ENCODE measurements around the gene HS3ST2.

Gene HS3ST2

DNA sequence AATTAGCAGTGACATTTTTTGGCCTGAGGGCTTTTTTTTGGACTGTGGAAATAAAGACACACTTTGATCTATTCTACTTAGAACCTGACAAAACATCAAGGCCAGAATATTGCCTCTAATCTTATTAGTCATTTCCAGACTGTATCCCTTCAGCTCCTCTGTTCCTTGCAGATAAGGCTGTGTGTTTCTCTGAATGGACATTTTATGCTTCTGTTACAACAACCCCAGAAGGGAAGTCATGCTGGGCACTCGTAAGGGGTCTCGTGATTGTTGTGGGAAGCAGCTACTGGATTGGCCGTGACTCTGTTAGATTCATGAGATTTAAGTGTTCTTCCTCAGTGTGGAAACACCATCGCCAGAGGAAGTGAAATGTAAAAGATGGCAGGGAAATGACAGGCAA lies 31.6 kb upstream of the HS3ST2 start:
- TF ChIP-seq, protein P1, sequence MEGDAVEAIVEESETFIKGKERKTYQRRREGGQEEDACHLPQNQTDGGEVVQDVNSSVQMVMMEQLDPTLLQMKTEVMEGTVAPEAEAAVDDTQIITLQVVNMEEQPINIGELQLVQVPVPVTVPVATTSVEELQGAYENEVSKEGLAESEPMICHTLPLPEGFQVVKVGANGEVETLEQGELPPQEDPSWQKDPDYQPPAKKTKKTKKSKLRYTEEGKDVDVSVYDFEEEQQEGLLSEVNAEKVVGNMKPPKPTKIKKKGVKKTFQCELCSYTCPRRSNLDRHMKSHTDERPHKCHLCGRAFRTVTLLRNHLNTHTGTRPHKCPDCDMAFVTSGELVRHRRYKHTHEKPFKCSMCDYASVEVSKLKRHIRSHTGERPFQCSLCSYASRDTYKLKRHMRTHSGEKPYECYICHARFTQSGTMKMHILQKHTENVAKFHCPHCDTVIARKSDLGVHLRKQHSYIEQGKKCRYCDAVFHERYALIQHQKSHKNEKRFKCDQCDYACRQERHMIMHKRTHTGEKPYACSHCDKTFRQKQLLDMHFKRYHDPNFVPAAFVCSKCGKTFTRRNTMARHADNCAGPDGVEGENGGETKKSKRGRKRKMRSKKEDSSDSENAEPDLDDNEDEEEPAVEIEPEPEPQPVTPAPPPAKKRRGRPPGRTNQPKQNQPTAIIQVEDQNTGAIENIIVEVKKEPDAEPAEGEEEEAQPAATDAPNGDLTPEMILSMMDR (conservative IDR thresholded peaks at IDR 0.05) = no peak

DNA sequence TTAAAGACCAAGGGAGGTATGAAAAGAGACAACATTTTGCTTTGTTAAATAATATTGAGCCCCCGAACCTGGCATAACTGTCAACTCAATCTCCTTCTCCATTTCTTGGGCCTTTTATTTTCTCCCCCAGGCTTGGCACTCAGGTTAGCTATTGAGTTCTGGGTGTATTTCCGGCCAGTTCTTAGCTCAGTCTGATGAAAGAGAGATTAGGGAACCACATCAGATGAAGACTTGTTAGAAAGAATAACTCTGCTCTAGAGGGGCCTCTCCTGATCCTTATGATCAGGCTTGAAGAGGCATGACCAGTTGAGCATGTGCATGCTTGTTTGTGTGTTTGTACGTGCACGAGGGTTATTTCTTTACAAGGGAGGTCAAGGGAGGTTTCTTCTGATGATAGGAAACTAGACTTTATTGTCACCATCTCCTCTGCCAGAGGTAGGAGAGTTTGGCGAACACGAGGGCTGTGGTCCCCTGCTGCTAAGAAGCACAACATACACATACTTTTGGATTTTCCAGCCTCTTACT lies 29.2 kb upstream of the HS3ST2 start:
- TF ChIP-seq, protein P1 (conservative IDR thresholded peaks at IDR 0.05) = no peak
- H3K27ac ChIP-seq = no peak overlapping the region

More for the DNA sequence above, 31.6 kb upstream of the HS3ST2 start:
- no peak overlapping the region for H3K27ac ChIP-seq

- TF ChIP-seq, protein P1 (conservative IDR thresholded peaks at IDR 0.05) = no peak
- no peak overlapping the region for H3K27ac ChIP-seq
Measured at GRCh38 chr16:22785552-22785951, 28.4 kb upstream of the HS3ST2 start.

DNA sequence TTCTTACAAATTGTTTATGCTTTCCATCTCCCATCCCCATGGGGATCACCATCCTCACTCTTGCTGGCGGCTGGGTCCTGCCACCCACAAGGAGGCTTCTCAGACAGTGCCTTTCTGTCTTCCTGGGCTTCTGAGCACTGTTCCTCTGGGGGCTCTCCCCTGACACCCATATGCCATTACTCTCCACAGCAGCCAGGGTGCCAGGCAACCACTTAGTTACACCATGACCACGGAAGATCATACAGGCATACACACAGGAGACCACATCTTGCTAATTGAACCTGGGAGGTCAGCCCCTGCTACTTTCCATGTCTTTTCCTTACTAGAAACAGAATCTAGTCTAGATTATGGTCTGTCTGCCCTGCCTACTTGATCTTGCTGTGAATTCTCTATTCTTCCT lies 27.7 kb upstream of the HS3ST2 start:
- TF ChIP-seq, protein P1 (conservative IDR thresholded peaks at IDR 0.05) = no peak
- no peak overlapping the region for H3K27ac ChIP-seq

DNA sequence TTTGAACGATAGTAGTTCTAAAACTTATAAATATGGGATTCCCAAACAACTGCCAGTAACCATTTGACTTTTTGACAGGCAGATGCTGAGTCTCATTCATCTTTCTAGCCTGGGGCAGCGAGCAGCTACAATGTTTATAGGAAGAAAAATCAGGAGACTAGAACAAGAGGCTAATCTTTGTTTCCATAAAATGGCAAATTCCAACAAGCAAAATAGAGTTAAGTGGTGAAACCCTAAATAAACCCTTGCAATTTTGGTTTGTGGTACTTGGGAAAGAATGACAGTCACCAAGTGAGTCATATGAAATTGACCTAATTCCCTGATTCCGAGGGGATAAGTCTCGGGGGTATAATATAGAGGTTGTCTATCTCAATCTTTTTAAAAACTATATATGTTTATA lies 27.3 kb upstream of the HS3ST2 start:
- no peak overlapping the region for H3K27ac ChIP-seq
- TF ChIP-seq, protein P1 (conservative IDR thresholded peaks at IDR 0.05) = no peak

DNA sequence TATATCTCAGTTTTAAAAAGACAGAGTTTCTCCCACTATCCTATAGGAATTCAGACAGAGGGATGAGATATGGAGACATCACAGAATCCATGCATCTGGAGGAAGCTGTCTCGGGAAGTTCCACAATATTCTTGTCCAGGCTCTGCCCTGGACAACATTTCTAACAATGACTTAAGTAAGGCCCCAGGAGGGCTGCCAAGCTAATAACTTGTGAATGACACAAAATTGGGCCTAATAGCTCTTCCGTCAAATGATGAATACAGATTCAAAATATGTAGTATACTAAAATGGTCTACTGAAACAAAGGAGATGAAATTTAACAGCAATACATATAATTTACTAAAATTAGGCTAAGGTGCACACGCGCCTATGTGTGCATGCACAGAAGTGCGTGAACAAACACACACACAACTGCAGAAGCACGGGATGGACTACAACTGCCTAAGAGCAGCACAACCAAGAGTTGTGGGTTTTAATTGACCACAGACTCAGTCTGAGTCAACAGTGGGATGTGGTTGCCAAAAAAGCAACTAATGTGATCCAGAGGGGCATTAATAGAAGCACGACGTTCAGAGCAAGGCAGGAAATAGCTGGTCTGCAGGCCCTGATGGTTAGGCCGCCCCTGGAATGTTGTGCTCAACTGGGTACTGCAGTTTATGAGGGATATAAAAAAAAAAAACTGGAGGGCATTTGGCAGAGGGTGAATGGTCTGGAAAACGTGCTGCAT lies 26.3 kb upstream of the HS3ST2 start:
- peak overlapping the region; percentile 28 for H3K27ac ChIP-seq
- TF ChIP-seq, protein P1 (conservative IDR thresholded peaks at IDR 0.05) = no peak

- TF ChIP-seq, protein P1 (conservative IDR thresholded peaks at IDR 0.05) = no peak
- H3K27ac ChIP-seq = peak overlapping the region; percentile 28
Measured at GRCh38 chr16:22788193-22788530, 25.8 kb upstream of the HS3ST2 start.

All from VCaP (cell line).